Renal cortex interstitium (tissue), 11 donors: ENCODE results near the gene CFAP97. TPM values are rescaled to one million over a fixed set of nuclear protein-coding genes. Genes with fewer than 3 reads are reported as not detected.
"Not testable (repeated sequence)": the region's sequence is repeated elsewhere in the genome, so short reads cannot be mapped to it uniquely, and the experiment has no call there.

Experiments used
- DNase-seq, 11 donors: peaks; one replicate each; pipeline ENCODE4 v3.0.0-alpha.2; 2013; ENCODE audit warnings: low read depth in 9 of 11, low spot score in 4 of 11; ENCODE audit errors: extremely low read depth in 1 of 11
- polyA plus RNA-seq, 3 donors: library from polyadenylated mRNA; unstranded; fragments of 120-200 nt; gene quantifications; one replicate each; pipeline ENCODE4 v1.2.1, GENCODE V29; 2013; ENCODE audit not compliant: insufficient read length in 3 of 3

Gene CFAP97
- polyA plus RNA-seq, 3 donors: 44.5 to 52.1 (median 44.9) TPM

- peak in 1 of 11 donors; percentile 29 for DNase-seq
These were observed 76.5 kb downstream of the CFAP97 start for GRCh38 chr4:185127021-185127925.

GRCh38 chr4:185124006-185124405, 79.8 kb downstream of the CFAP97 start:
- DNase-seq: no peak

GRCh38 chr4:185122681-185123345, 81.0 kb downstream of the CFAP97 start:
- no peak for DNase-seq

- no peak for DNase-seq
These were observed 83.2 kb downstream of the CFAP97 start for GRCh38 chr4:185120631-185120946.

- DNase-seq: no peak
These were observed 83.7 kb downstream of the CFAP97 start for GRCh38 chr4:185119927-185120630.

GRCh38 chr4:185119467-185119866, 84.3 kb downstream of the CFAP97 start:
- not testable (repeated sequence) for DNase-seq

GRCh38 chr4:185118876-185119275, 84.9 kb downstream of the CFAP97 start:
- no peak for DNase-seq

GRCh38 chr4:185117300-185117934, 86.4 kb downstream of the CFAP97 start:
- no peak for DNase-seq

GRCh38 chr4:185115827-185116232, 88.0 kb downstream of the CFAP97 start:
- DNase-seq: peak in 9 of 11 donors; percentile 60 to 88 (median 80)

GRCh38 chr4:185113340-185113739, 90.5 kb downstream of the CFAP97 start:
- DNase-seq: no peak

- no peak for DNase-seq
These were observed 91.7 kb downstream of the CFAP97 start for GRCh38 chr4:185112104-185112503.

- no peak for DNase-seq
These were observed 93.4 kb downstream of the CFAP97 start for GRCh38 chr4:185110375-185110823.

GRCh38 chr4:185109736-185110135, 94.1 kb downstream of the CFAP97 start:
- DNase-seq: no peak

Other genes starting within 250 kb of the CFAP97 start
- gene HELT, start 185.5 kb downstream of the CFAP97 start, polyA plus RNA-seq: under 1 TPM in 1 of 3 donors, not detected in 2; 0.51 TPM
- gene SLC25A4, start 60.7 kb downstream of the CFAP97 start, polyA plus RNA-seq: 10 to 100 TPM; 41.1 to 41.8 (median 41.4) TPM
- 10 to 100 TPM; 21.6 to 27.0 (median 25.6) TPM for gene SNX25, start 5.6 kb upstream of the CFAP97 start, polyA plus RNA-seq
- gene LRP2BP, start 191.9 kb upstream of the CFAP97 start, polyA plus RNA-seq: 1 to 10 TPM; 2.6 to 7.0 (median 3.6) TPM
- 10 to 100 TPM; 10.7 to 21.4 (median 11.1) TPM for gene ANKRD37, start 192.8 kb upstream of the CFAP97 start, polyA plus RNA-seq
- gene UFSP2, start 222.0 kb upstream of the CFAP97 start, polyA plus RNA-seq: 10 to 100 TPM; 68.9 to 93.5 (median 80.1) TPM